ENCODE measurements around the gene EEF2K.

EEF2K gene

DNA sequence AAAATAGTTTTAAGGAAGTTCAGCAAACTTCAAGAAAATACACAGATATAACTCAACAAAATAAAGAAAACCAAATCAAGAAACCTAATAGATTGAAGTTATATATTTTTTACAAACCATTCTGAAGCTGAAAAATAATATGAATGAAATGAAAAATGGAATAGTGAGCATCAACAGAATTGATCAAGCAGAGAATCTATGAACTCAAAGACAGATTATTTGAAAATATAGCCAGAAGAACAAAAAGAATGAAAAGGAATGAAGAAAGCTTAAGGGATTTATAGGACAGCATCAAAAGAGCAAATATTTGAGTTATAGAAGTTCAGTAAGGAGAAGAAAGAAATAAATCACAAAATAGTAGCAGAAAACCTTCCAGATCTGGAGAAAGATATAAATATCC lies 130.5 kb downstream of the EEF2K start:
- no peak for DNase-seq (ENCODE audit: low spot score)

GRCh38 chr16:22337045-22337444 lies 131.0 kb downstream of the EEF2K start:
- no peak for DNase-seq (ENCODE audit: low spot score)

- DNase-seq (ENCODE audit: low spot score): no peak
Measured at GRCh38 chr16:22337849-22338635, 132.0 kb downstream of the EEF2K start.
